H1 (cell line): Measurements from ENCODE around the gene SPR. TPM values are rescaled to one million over a fixed set of nuclear protein-coding genes. Genes with fewer than 3 reads are reported as not detected.

Experiments
- CTCF ChIA-PET: fragments of 300-600 bp; sonication (Branson Sonifier 250); formaldehyde crosslinking; loops from one replicate; lab custom pipeline; 2021; ENCODE audit not compliant: partially characterized antibody; lab: Charles Lee
- POLR2A ChIA-PET: fragments of 300-600 bp; sonication (Branson Sonifier 250); formaldehyde crosslinking; loops from one replicate; lab custom pipeline; 2021; ENCODE audit warnings: inconsistent platforms; ENCODE audit not compliant: partially characterized antibody; lab: Charles Lee
- DNase-seq, 2 experiments: peaks; one replicate each; pipeline versions ENCODE4 v3.0.0 to v3.0.0-alpha.2; 2010 to 2022; ENCODE audit warnings: low spot score in 2 of 2, low read depth in 1 of 2, mixed read lengths in 1 of 2
- FAIRE-seq: peaks from 2 replicates; lab custom pipeline; 2011; peaks lifted over from hg19 to GRCh38; lab: Jason Lieb, UNC
- H2AFZ ChIP-seq: 2 replicates; pipeline ENCODE4 v1.8.1; 2012; ENCODE audit warnings: low read length, inconsistent platforms
- H2AK5ac ChIP-seq: 2 replicates; pipeline ENCODE4 v1.6.1; 2013; ENCODE audit warnings: low read depth, low read length
- H2BK120ac ChIP-seq: replicated peaks from 2 replicates; pipeline ENCODE3; 2013; ENCODE audit warnings: low read depth, low read length, inconsistent platforms
- H2BK12ac ChIP-seq: 2 replicates; pipeline ENCODE4 v1.6.1; 2013; ENCODE audit warnings: low read depth, low read length
- H2BK15ac ChIP-seq: 2 replicates; pipeline ENCODE4 v1.6.1; 2013; ENCODE audit warnings: low read length
- H2BK20ac ChIP-seq: 2 replicates; pipeline ENCODE4 v1.6.1; 2013; ENCODE audit warnings: low read length
- H2BK5ac ChIP-seq: 2 replicates; pipeline ENCODE4 v1.6.1; 2013; ENCODE audit warnings: low read depth, low read length
- H3K14ac ChIP-seq: 2 replicates; pipeline ENCODE4 v1.6.1; 2013; ENCODE audit warnings: inconsistent platforms; ENCODE audit not compliant: insufficient read length
- H3K18ac ChIP-seq: 2 replicates; pipeline ENCODE4 v1.6.1; 2013; ENCODE audit warnings: low read length; ENCODE audit errors: extremely low read depth
- H3K23ac ChIP-seq: 2 replicates; pipeline ENCODE4 v1.6.1; 2013; ENCODE audit warnings: inconsistent platforms; ENCODE audit not compliant: insufficient read length
- H3K23me2 ChIP-seq: 2 replicates; pipeline ENCODE4 v1.6.1; 2013; ENCODE audit warnings: low read depth, low read length
- H3K27ac ChIP-seq: 2 replicates; pipeline ENCODE4 v1.6.1; 2011; ENCODE audit warnings: low read depth, low read length, inconsistent platforms
- H3K27me3 ChIP-seq, 4 experiments: replicated peaks in 1 of 4; 1 replicate in 1 of 4; 2 replicates in 3 of 4; pipeline versions ENCODE4 v1.6.1 to v1.8.1; 2011 to 2013; ENCODE audit warnings: low read length in 3 of 4, mild to moderate bottlenecking in 3 of 4, inconsistent platforms in 2 of 4, mixed read lengths in 2 of 4, moderate library complexity in 1 of 4; ENCODE audit not compliant: control insufficient read depth in 3 of 4, insufficient read depth in 3 of 4; ENCODE audit errors: extremely low read depth in 1 of 4
- H3K36me3 ChIP-seq, 4 experiments: 2 replicates each; pipeline versions ENCODE4 v1.6.1 to v1.8.1; 2011 to 2013; ENCODE audit warnings: mild to moderate bottlenecking in 4 of 4, low read length in 3 of 4, moderate library complexity in 2 of 4, control low read depth in 1 of 4, inconsistent platforms in 1 of 4; ENCODE audit not compliant: insufficient read depth in 4 of 4, control insufficient read depth in 2 of 4
- H3K4ac ChIP-seq: replicated peaks from 2 replicates; pipeline ENCODE3; 2013; ENCODE audit warnings: low read length, low read depth, mixed read lengths, inconsistent platforms; ENCODE audit not compliant: insufficient read length
- H3K4me1 ChIP-seq, 4 experiments: replicated peaks in 1 of 4; 1 replicate in 1 of 4; 2 replicates in 3 of 4; pipeline versions ENCODE4 v1.6.1 to v1.8.1; 2011 to 2013; ENCODE audit warnings: low read length in 3 of 4, inconsistent platforms in 2 of 4, mixed read lengths in 1 of 4; ENCODE audit not compliant: insufficient read depth in 4 of 4, control insufficient read depth in 3 of 4
- H3K4me2 ChIP-seq, 2 experiments: 2 replicates each; pipeline versions ENCODE4 v1.6.1 to v1.8.1; 2011 to 2013; ENCODE audit warnings: low read depth in 2 of 2, low read length in 2 of 2, control low read depth in 1 of 2, inconsistent platforms in 1 of 2, mild to moderate bottlenecking in 1 of 2; ENCODE audit not compliant: insufficient read depth in 1 of 2
- H3K4me3 ChIP-seq, 4 experiments: fragments of 200-600, 300-600 bp in 1 of 4; sonication (generic), shearing (Covaris generic), sonication (Bioruptor Twin) in 1 of 4; 2 replicates each; pipeline versions ENCODE4 v1.5.1 to v1.8.1; 2011 to 2016; ENCODE audit warnings: low read length in 4 of 4, low read depth in 3 of 4, control low read depth in 2 of 4, inconsistent platforms in 2 of 4, mild to moderate bottlenecking in 2 of 4, mixed read lengths in 1 of 4, moderate library complexity in 1 of 4; ENCODE audit not compliant: insufficient read depth in 2 of 4; ENCODE audit errors: extremely low read depth in 1 of 4
- H3K56ac ChIP-seq: replicated peaks from 2 replicates; pipeline ENCODE3; 2013; ENCODE audit warnings: low read depth, mild to moderate bottlenecking, mixed read lengths, low read length, inconsistent platforms; ENCODE audit not compliant: insufficient read length
- H3K79me1 ChIP-seq: 2 replicates; pipeline ENCODE4 v1.6.1; 2013; ENCODE audit warnings: low read depth, low read length, control low read depth
- H3K79me2 ChIP-seq, 2 experiments: 2 replicates each; pipeline versions ENCODE4 v1.6.1 to v1.8.1; 2012 to 2013; ENCODE audit warnings: low read length in 2 of 2, mild to moderate bottlenecking in 2 of 2, inconsistent platforms in 1 of 2; ENCODE audit not compliant: insufficient read depth in 2 of 2, control insufficient read depth in 1 of 2
- H3K9ac ChIP-seq, 4 experiments: replicated peaks in 1 of 4; 1 replicate in 1 of 4; 2 replicates in 3 of 4; pipeline versions ENCODE4 v1.6.1 to v1.8.1; 2011 to 2013; ENCODE audit warnings: low read depth in 3 of 4, low read length in 3 of 4, control low read depth in 2 of 4, mild to moderate bottlenecking in 2 of 4, moderate library complexity in 2 of 4, inconsistent platforms in 1 of 4; ENCODE audit errors: extremely low read depth in 1 of 4
- H3K9me3 ChIP-seq, 2 experiments: 2 replicates each; pipeline versions ENCODE4 v1.6.1 to v1.8.1; 2012 to 2013; ENCODE audit warnings: mild to moderate bottlenecking in 2 of 2, moderate library complexity in 2 of 2, control low read depth in 1 of 2, inconsistent platforms in 1 of 2, low read depth in 1 of 2, low read length in 1 of 2, mixed read lengths in 1 of 2; ENCODE audit not compliant: insufficient read depth in 2 of 2
- H4K20me1 ChIP-seq, 2 experiments: replicated peaks in 1 of 2; 2 replicates each; pipeline versions ENCODE3 to v1.8.1; 2011 to 2013; ENCODE audit warnings: inconsistent platforms in 2 of 2, low read length in 2 of 2, mild to moderate bottlenecking in 1 of 2; ENCODE audit not compliant: insufficient read depth in 2 of 2, control insufficient read depth in 1 of 2
- H4K5ac ChIP-seq: 2 replicates; pipeline ENCODE4 v1.6.1; 2013; ENCODE audit warnings: low read length, low read depth, mixed read lengths, inconsistent platforms; ENCODE audit not compliant: insufficient read length
- H4K8ac ChIP-seq: 2 replicates; pipeline ENCODE4 v1.8.0; 2013; ENCODE audit warnings: mild to moderate bottlenecking, moderate library complexity, low read length, inconsistent platforms; ENCODE audit not compliant: insufficient read depth; ENCODE audit errors: extremely low read depth
- H4K91ac ChIP-seq: replicated peaks from 2 replicates; pipeline ENCODE3; 2013; ENCODE audit warnings: low read length, mixed read lengths, inconsistent platforms; ENCODE audit not compliant: insufficient read length
- BACH1 ChIP-seq: IDR thresholded peaks from 2 replicates; pipeline ENCODE4 v1.6.1; 2012; ENCODE audit warnings: low read length, improper control_type of control experiment
- CHD2 ChIP-seq: IDR thresholded peaks from 2 replicates; pipeline ENCODE4 v1.6.1; 2012; ENCODE audit warnings: low read length, improper control_type of control experiment
- GTF2F1 ChIP-seq: IDR thresholded peaks from 2 replicates; pipeline ENCODE4 v1.6.1; 2012; ENCODE audit warnings: low read depth, low read length, improper control_type of control experiment, borderline replicate concordance
- NRF1 ChIP-seq: IDR thresholded peaks from 2 replicates; pipeline ENCODE4 v1.6.1; 2011; ENCODE audit warnings: mild to moderate bottlenecking, low read depth, low read length, improper control_type of control experiment
- SIN3A ChIP-seq, 2 experiments: IDR thresholded peaks in 1 of 2; conservative IDR thresholded peaks in 1 of 2; 2 replicates each; pipeline ENCODE4 v1.6.1; 2011 to 2012; ENCODE audit warnings: low read length in 2 of 2, improper control_type of control experiment in 1 of 2, low read depth in 1 of 2, mild to moderate bottlenecking in 1 of 2
- WGBS, 2 experiments: shearing (Covaris generic) in 1 of 2; methylation state at CpG; one replicate each; pipeline versions ENCODE4 v1.1.6 to v1.1.7; 2013 to 2015; ENCODE audit warnings: low lambda C conversion rate in 2 of 2, mixed read lengths in 2 of 2, inconsistent platforms in 1 of 2, low coverage in 1 of 2, missing lambda C conversion rate in 1 of 2; ENCODE audit not compliant: insufficient replicate concordance in 2 of 2, insufficient coverage in 1 of 2, insufficient read length in 1 of 2; ENCODE audit errors: extremely low coverage in 1 of 2, missing lambda C conversion rate in 1 of 2; 5-methylcytosine and 5-hydroxymethylcytosine counted together
- polyA plus RNA-seq, 7 experiments: library from polyadenylated mRNA; depleted of rRNA in 3 of 7; stranded (reverse) in 5 of 7; unstranded in 2 of 7; fragments of >200 nt in 5 of 7; fragments of 200-250 nt in 2 of 7; gene quantifications; 1 replicate in 5 of 7; 2 replicates in 1 of 7; 4 replicates in 1 of 7; pipeline versions ENCODE4 v1.2.1 to v1.2.3, GENCODE V29; 2011 to 2013; ENCODE audit warnings: missing spikeins in 2 of 7, mixed read lengths in 2 of 7
- total RNA-seq: library from RNA; stranded (reverse); fragmentation: NEBNext Ultra II Directional; extraction: Animal tissue kit (Norgen Biotek cat#: 25700); gene quantifications from 2 replicates; pipeline ENCODE4 v1.2.1, GENCODE V29; 2021

SPR gene
- total and polyA plus RNA-seq, 2 of the 8 experiments (the other 6 are each of a cell fraction or from before 2014, with no cell fraction given) = 4.5 to 11.5 TPM

- FAIRE-seq = no peak
- POLR2A ChIA-PET = no interaction called here
These were observed 22.7 kb upstream of the SPR start for GRCh38 chr2:72864500-72864899.

More at GRCh38 chr2:72864500-72864899, 22.7 kb upstream of the SPR start:
- Histone ChIP-seq H4K20me1 (no peaks in the 10 kb centered on the region), H3K27me3 (peaks cover 0 to 3% (median 0%) of the 10 kb centered on the region in 4 experiments; a peak in 2 of 7 replicates), H3K4ac (no peak overlapping the region), H4K91ac (no peak overlapping the region), H2BK20ac (no peak overlapping the region), H4K5ac (no peak overlapping the region), H2AFZ (no peak overlapping the region), H2BK15ac (no peak overlapping the region), H3K79me1 (no peaks in the 10 kb centered on the region), H3K14ac (no peak overlapping the region), H3K79me2 (no peaks in the 10 kb centered on the region), H3K56ac (no peak overlapping the region), H3K18ac (no peak overlapping the region), H2BK5ac (no peak overlapping the region), H2BK12ac (no peak overlapping the region), H4K8ac (no peak overlapping the region), H3K27ac (no peak overlapping the region), H3K4me1 (peaks cover 0 to 3% (median 0%) of the 10 kb centered on the region in 4 experiments; a peak in 1 of 7 replicates), H3K9me3 (no peaks in the 10 kb centered on the region), H2BK120ac (no peak overlapping the region), H2AK5ac (no peak overlapping the region), H3K36me3 (no peaks in the 10 kb centered on the region), H3K4me3 (no peak overlapping the region), H3K23me2 (peaks cover 4% of the 10 kb centered on the region; the same call in 1 of the 2 replicates), H3K9ac (no peak overlapping the region), H3K23ac (no peak overlapping the region), H3K4me2 (no peak overlapping the region)
- WGBS, 2 experiments = 44% methylated on average over 2 of the region's 2 CpGs; no CpG with 5 or more reads in 1 of the 2 experiments
- no peak for DNase-seq
- CTCF ChIA-PET = interaction anchor here (0.6 to 4.7 kb wide), 8 partner anchors 19 to 111 kb away, joined by 3 to 24 read pairs (median 10); partner anchors contain the start of gene SPR
- TF ChIP-seq CHD2 (no peak), NRF1 (no peak), GTF2F1 (no peak), BACH1 (no peak), SIN3A (conservative IDR thresholded peaks at IDR 0.05 in 1 of 2, IDR thresholded peaks at IDR 0.05 in 1 of 2; ENCODE audit: low read depth in 1 of 2, low read length in 2 of 2) (no peak)
